Testis (tissue), 3 donors: ENCODE results near the gene CLIC4. TPM values are rescaled to one million over a fixed set of nuclear protein-coding genes. Genes with fewer than 3 reads are reported as not detected.
"Not testable (repeated sequence)": the region's sequence is repeated elsewhere in the genome, so short reads cannot be mapped to it uniquely, and the experiment has no call there.

Experiments used
- DNase-seq: peaks from one replicate; pipeline ENCODE4 v3.0.0-alpha.2; 2019
- H3K27ac ChIP-seq, 2 donors: fragments of 200-600 bp; sonication (generic); one replicate each; pipeline ENCODE4 v1.5.1; 2019
- H3K27me3 ChIP-seq: fragments of 200-600 bp; sonication (generic); one replicate; pipeline ENCODE4 v1.5.1; 2019
- H3K36me3 ChIP-seq: fragments of 200-600 bp; sonication (generic); one replicate; pipeline ENCODE4 v1.5.1; 2017; ENCODE audit warnings: low read depth; ENCODE audit errors: missing control alignments
- H3K4me1 ChIP-seq: fragments of 200-600 bp; sonication (generic); one replicate; pipeline ENCODE4 v1.5.1; 2019
- H3K4me3 ChIP-seq, 2 donors: fragments of 200-600 bp; sonication (generic); one replicate each; pipeline ENCODE4 v1.5.1; 2017 to 2019
- H3K9me3 ChIP-seq: fragments of 200-600 bp; sonication (generic); one replicate; pipeline ENCODE4 v1.5.1; 2017
- CTCF ChIP-seq, 3 experiments: fragments of 450-650 bp in 2 of 3; fragments of 200-600 bp in 1 of 3; sonication (generic) in 1 of 3; IDR thresholded peaks; one replicate each; pipeline ENCODE4 v1.5.1; 2016 to 2019; ENCODE audit warnings: antibody characterized with exemption in 3 of 3, mild to moderate bottlenecking in 2 of 3, moderate library complexity in 1 of 3
- POLR2A ChIP-seq: fragments of 450-650 bp; IDR thresholded peaks from one replicate; pipeline ENCODE4 v1.6.1; 2017; ENCODE audit warnings: antibody characterized with exemption, mild to moderate bottlenecking, moderate library complexity
- WGBS, 2 donors: methylation state at CpG; one replicate each; pipeline ENCODE4 v1.1.5; 2018; 5-methylcytosine and 5-hydroxymethylcytosine counted together
- intact Hi-C: fragments of 100-400 bp; cut with DNase I; formaldehyde crosslinking; loops from one replicate; pipeline ENCODE4 v1.15.1; 2023; ENCODE audit warnings: low total_unique reads
- polyA plus RNA-seq: library from polyadenylated mRNA; stranded (reverse); fragments of 350-450 nt; fragmentation: Illumina TruSeq; extraction: RNeasy Lipid Tissue Mini Kit (QIAGEN cat#74804); gene quantifications from one replicate; pipeline ENCODE4 v1.2.3, GENCODE V29; 2014; ENCODE audit warnings: low read depth, low replicate concordance; ENCODE audit not compliant: insufficient read depth
- total RNA-seq, 2 donors: library from RNA; depleted of rRNA; stranded (reverse); fragments of >200 nt; gene quantifications; one replicate each; pipeline ENCODE4 v1.2.3, GENCODE V29; 2016

CLIC4 gene
- total and polyA plus RNA-seq, 3 donors from 2014 or later: 47.2 to 72.4 (median 48.8) TPM

- H3K9me3 ChIP-seq: no peaks in the 10 kb centered on the region
- intact Hi-C loops: no loop called here
- H3K27me3 ChIP-seq: no peaks in the 10 kb centered on the region
- no peaks in the 10 kb centered on the region for H3K36me3 ChIP-seq
- no peak for DNase-seq
- no peak for TF ChIP-seq CTCF (IDR thresholded peaks at IDR 0.05)
- TF ChIP-seq POLR2A: no peak
- H3K4me1 ChIP-seq: peaks cover 5% of the 10 kb centered on the region
- no peak overlapping the region for H3K27ac ChIP-seq
- WGBS, 2 donors: 80 to 85% methylated on average over 7 of the region's 7 CpGs
- H3K4me3 ChIP-seq: no peak overlapping the region
These were observed 45.6 kb upstream of the CLIC4 start for GRCh38 chr1:24699628-24700027.

- H3K4me3 ChIP-seq: no peak overlapping the region
- DNase-seq: no peak
- no peaks in the 10 kb centered on the region for H3K36me3 ChIP-seq
- no peaks in the 10 kb centered on the region for H3K9me3 ChIP-seq
- intact Hi-C loops: no loop called here
- no peaks in the 10 kb centered on the region for H3K4me1 ChIP-seq
- no peaks in the 10 kb centered on the region for H3K27me3 ChIP-seq
- 84 to 88% methylated on average over 8 of the region's 8 CpGs for WGBS, 2 donors
- H3K27ac ChIP-seq: no peak overlapping the region
- no peak for TF ChIP-seq POLR2A
- TF ChIP-seq CTCF (IDR thresholded peaks at IDR 0.05): no peak
These were observed 42.5 kb upstream of the CLIC4 start for GRCh38 chr1:24702511-24703293.

GRCh38 chr1:24704411-24705259, 40.6 kb upstream of the CLIC4 start:
- Histone ChIP-seq H3K9me3 (no peaks in the 10 kb centered on the region), H3K4me3 (peak overlapping the region; percentile 0 to 34), H3K36me3 (no peaks in the 10 kb centered on the region), H3K4me1 (no peaks in the 10 kb centered on the region), H3K27me3 (no peaks in the 10 kb centered on the region), H3K27ac (peak overlapping the region; percentile 34 to 48)
- intact Hi-C loops: no loop called here
- no peak for TF ChIP-seq POLR2A
- WGBS, 2 donors: 58 to 62% methylated on average over 10 to 16 of the region's 16 CpGs
- DNase-seq: no peak

GRCh38 chr1:24705260-24706073, 39.8 kb upstream of the CLIC4 start:
- no peak for TF ChIP-seq CTCF (IDR thresholded peaks at IDR 0.05)
- TF ChIP-seq POLR2A: no peak
- Histone ChIP-seq H3K4me1 (no peaks in the 10 kb centered on the region), H3K27ac (peak overlapping the region; percentile 34 to 48), H3K9me3 (no peaks in the 10 kb centered on the region), H3K27me3 (no peaks in the 10 kb centered on the region), H3K36me3 (no peaks in the 10 kb centered on the region), H3K4me3 (peak overlapping the region; percentile 0 to 34)
- peak; percentile 90 for DNase-seq
- intact Hi-C loops: no loop called here
- WGBS, 2 donors: 20 to 23% methylated on average over 18 of the region's 18 CpGs

GRCh38 chr1:24706074-24706389, 39.2 kb upstream of the CLIC4 start:
- peak overlapping the region in 1 of 2 donors; percentile 48 for H3K27ac ChIP-seq
- DNase-seq, H3K27me3 ChIP-seq, H3K4me3 ChIP-seq, H3K4me1 ChIP-seq, H3K36me3 ChIP-seq, intact Hi-C loops, H3K9me3 ChIP-seq: not testable (repeated sequence)
- 69 to 89% methylated on average over 9 of the region's 9 CpGs for WGBS, 2 donors
